Kidney tubule cell (primary cell): Measurements from ENCODE around the gene LDLRAD4.

ENCODE experiments used
- DNase-seq: peaks from one replicate; pipeline ENCODE4 v3.0.0-alpha.2; 2018; ENCODE audit warnings: low spot score

LDLRAD4 gene

DNA sequence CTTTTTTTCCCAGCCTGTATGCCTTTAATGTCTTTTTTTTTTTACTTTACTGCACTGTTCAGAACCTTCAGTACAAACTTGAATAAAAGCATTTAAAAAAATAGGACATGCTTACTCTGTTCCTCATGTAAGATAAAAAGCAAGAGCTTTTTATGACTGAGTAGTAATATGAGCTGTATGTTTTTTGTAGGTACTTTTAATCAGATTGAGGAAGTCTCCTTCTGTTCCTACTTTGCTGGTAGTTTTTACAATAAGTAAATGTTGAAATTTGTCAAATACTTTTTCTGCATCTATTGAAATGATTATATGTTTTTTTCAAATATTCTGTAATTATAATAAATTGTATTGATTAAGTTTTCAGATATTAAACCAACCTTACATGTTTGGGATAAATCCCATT, 318.0 kb downstream of the LDLRAD4 start:
- DNase-seq: no peak

GRCh38 chr18:13537022-13537780, 318.6 kb downstream of the LDLRAD4 start:
- DNase-seq: no peak

GRCh38 chr18:13538630-13539029, 320.1 kb downstream of the LDLRAD4 start:
- DNase-seq: no peak

- DNase-seq: no peak
These were observed 320.5 kb downstream of the LDLRAD4 start for GRCh38 chr18:13539050-13539449.

DNA sequence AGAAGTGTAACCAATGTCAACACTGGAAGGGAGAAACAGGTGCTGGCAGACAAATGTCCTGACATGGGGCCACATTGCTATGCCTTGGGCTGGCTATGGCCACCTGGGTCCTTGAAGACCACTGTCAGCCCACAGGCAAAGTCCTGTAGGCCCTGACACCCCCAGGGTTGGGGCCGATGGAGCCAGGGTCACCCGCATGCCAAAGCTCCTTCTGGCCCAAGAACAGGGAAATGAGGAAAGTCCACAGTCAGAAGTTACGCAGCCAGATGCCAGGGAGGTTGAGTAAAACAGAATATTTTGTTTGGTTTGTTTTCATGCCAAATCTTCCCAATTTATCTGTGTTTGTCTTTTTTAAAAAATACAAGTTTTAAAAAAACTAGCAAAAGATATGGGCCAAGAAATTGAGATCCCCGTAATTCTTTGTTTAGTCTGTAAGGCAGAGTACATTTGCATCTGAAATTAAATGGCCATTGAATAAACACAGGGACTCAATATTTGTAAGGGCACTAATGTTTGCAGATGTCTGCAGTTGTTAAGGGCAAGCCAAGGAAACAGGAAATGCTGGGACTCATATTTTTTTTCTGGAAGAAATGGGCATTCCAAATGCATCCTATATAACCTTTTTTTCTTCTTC, 321.4 kb downstream of the LDLRAD4 start:
- no peak for DNase-seq

DNA sequence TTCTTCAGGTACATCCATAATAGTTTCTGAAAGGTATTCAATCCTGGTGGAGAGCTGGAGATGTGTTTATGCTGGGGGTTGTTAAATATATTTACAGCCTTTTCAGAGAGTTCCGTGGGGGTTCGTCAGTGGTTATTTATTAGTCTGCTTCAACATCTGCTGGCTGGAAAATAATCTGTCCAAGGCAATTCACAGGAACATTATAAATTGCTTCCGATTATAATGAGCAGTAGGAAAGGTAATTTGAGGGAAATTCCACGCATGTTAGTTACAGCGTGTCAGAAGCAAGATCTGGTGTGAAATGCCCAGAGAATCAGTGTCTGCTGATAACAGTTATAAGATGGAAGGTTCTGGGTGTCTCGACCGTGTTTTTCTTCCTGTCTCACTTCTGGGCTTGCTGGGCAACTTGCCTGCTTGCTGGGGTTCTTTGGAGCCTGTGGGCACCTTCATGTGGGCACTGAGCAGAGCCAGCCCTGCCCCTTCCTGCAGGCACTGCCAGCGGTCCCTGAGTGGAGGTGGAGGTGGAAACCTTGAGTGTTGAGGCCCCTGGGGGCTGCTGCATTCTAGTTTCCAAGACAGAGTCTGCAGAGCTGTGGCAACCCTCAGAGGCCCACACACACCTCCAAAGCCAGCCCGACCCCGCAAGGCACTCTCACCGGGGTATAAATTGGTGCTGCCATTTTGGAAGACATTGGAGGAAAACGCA, 322.1 kb downstream of the LDLRAD4 start:
- no peak for DNase-seq

DNA sequence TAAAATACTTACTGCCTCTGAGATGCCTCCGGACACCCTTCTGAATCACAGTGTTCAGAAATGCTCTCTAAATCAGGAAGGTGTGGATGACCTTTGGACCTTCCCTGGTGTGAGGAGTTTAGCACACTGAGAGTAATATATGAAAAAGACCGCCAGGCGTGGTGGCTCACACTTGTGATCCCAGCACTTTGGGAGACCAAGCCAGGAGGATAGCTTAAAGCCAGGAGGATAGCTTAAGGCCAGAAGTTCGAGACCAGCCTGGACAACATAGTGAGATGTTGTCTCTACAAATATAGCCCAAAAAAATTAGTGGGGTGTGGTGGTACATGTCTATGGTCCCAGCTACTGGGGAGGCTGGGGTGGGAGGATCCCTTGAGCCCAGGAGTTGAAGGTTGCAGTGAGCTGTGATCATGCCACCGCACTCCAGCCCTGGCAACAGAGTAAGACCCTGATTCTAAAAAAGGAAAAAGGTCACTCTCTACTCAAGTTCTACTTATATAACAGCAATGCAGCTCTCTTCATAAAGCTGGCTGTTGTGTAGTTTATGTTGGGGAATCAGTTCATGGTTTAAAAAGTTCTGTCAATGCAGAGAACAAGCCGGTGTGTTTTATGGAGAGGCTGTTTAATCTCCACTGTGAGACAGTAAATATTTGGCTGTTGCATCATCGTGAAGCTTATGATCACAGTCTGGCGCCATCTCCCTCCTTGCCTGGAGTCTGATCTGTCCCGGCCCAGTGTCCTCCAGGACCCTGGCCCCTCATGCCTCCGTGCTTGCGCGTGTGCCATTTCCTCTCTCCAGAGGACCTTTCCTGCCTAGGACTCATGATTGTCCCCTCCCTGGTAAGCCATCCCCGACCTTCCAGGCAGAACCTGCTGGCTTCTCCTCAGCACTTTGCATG, 323.3 kb downstream of the LDLRAD4 start:
- peak; percentile 17 for DNase-seq

DNA sequence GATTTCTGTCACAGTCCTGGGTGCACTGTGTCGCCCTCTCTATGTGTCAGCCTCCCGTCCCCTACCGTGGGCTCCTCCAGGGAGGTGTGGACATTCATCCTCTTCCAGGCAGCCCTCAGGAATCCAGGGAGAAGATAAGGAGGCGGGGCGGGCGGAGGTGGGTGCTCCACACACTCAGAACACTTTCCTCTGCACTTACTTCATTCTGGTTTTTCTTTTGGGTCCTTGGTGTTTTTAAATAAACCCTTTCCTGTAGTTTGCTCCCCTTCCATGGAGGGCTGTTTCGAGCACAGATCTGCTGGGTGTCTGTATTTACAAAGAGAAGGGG, 323.9 kb downstream of the LDLRAD4 start:
- DNase-seq: no peak

- no peak for DNase-seq
These were observed 324.6 kb downstream of the LDLRAD4 start for GRCh38 chr18:13543144-13543543.

- no peak for DNase-seq
These were observed 325.5 kb downstream of the LDLRAD4 start for GRCh38 chr18:13543811-13544732.

DNA sequence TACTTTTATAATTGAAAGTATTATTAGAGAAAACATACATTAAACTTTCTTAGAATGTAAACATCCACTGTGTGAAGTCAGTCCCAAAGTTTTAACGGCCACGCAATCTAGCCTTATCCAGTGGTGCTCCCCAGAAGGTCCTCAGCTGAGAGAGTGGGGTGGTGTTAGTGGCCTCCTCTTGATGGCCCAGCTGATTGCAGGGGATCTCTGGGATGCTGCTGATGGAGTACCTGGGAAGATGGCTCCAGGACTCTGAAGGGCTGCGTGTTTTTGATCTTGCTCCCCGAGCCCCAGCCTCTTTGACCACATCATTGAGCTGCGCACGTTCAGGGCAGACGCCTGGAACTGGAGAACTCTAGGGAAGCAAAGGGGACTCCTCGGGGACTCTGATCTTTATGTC, 326.4 kb downstream of the LDLRAD4 start:
- DNase-seq: no peak

- DNase-seq: no peak
These were observed 327.0 kb downstream of the LDLRAD4 start for GRCh38 chr18:13545514-13545913.

GRCh38 chr18:13545955-13546354, 327.4 kb downstream of the LDLRAD4 start:
- DNase-seq: no peak

- no peak for DNase-seq
These were observed 328.1 kb downstream of the LDLRAD4 start for GRCh38 chr18:13546638-13547037.

DNA sequence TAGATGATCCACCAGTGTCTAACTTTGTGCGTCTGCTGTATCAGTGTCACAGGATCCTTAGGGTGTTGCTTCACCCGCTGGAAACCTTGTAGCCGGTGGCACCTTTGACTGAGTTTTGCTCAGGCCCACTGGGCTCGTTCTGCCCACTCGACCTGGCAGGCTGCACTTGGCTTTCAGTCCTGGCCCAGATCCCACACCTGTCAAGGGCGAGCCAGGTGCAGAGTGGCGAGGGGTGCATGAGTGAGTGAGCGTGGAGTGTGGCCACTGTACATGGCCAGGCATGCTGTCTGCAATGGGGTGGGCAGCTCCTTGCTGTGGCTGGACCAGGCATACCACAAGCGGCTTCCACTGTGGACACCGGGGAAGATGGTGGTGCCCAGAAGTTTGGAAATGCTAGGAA, 328.8 kb downstream of the LDLRAD4 start:
- no peak for DNase-seq

DNA sequence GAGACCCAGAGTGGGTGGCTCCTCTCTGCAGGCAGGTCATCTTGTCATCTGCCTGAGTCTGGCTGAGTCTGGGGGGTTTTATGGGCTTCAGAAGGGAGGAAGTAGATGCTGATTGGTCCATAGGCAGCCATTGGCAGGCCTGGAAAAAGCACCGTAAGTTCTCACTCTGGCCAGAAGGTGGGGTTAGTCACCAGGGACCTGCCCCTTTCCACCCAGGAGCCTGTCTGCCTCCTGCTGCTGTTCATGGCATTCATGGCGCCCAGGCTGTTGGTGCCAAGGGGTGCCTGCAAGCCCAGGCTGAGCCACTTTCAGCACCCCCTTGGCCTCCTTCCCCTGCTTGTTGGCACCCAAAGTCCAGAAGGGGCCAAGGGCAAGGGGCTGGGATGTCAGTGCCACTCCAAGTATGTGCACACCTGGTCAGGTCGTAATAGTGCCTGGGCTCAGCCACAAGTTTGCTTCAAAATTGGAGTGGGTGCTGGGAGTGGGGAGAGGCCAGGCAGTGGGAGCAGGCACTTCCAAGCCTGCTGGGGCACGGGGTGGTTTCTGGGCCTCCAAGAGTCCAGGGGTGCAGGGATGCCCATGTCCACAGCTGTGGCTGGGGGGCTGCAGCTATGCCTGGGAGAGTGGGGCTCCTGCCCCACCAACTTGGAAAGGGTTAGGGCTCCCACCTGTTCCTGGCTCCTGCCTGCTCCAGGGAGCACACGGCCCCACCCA, 329.7 kb downstream of the LDLRAD4 start:
- no peak for DNase-seq

GRCh38 chr18:13548966-13549879, 330.7 kb downstream of the LDLRAD4 start:
- DNase-seq: no peak

- DNase-seq: no peak
These were observed 331.3 kb downstream of the LDLRAD4 start for GRCh38 chr18:13549880-13550232.
